GM18858 (cell line): ENCODE data around the gene PIEZO1.

Experiments used
- ATAC-seq: cut with Tn5 transposase; IDR thresholded peaks from one replicate; pipeline ENCODE4 v1.9.1; 2021; ENCODE audit not compliant: unreplicated experiment

PIEZO1 gene

GRCh38 chr16:88738151-88739084 lies 46.6 kb downstream of the PIEZO1 start:
- ATAC-seq = no peak

DNA sequence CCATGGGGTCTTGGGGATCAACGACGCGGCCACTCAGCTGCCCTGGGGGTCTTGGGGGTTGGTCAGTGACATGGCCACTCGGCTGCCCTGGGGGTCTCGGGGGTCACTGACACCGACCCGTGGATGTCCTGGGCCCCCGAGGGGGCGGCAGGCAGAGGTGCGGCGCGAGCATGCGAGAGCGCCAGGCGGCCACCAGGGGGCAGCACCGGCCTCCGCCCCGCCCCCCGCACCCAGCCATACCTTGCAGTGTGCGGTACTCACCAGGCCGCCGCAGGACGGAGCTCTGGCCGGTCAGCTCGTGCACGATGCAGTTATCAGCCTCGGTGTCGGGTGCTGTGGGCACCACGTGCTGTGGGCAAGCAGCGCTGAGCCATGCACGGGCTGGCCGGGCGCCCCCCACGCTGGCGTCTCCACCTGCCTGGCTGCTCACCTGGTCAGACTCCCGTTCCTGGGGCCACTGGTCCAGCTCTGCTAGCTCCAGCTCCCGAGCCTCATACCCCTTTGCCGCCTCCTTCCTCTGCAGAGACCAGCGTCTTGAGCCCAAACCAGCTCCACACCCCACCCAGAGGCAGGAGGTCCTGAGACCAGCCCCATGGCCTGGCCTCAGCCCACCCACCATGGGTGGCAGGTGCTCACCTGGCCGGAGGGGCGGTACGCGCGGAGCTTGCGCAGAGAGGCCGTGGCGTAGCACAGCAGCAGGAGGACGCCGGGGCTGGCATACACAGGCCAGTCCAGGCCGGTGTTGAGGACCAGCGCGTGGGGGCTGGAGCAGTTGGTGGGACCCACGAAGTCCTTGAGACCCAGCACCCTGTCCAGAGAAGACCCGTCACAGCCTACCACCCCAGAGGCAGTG lies 47.5 kb downstream of the PIEZO1 start:
- ATAC-seq = no peak

GRCh38 chr16:88736496-88736895 lies 48.5 kb downstream of the PIEZO1 start:
- ATAC-seq = no peak

- ATAC-seq = no peak
Observed at GRCh38 chr16:88736088-88736487, 48.9 kb downstream of the PIEZO1 start.

DNA sequence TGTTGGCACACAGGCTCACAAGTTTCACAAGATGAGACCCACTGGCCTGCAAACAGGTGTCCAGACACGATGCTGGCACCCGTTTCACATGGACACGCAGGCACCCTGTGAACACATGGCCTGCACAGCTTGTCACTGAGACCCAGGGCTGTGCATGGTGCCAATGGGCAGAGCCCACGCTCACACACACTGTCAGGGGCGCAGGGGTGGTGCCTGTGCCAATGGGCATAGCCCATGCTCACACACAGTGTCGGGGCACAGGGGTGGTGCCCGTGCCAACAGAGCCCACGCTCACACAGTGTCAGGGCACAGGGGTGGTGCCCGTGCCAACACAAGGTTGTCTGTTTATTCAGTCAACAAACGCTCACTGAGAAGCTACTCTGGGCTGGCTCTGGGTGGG lies 49.4 kb downstream of the PIEZO1 start:
- ATAC-seq = no peak

DNA sequence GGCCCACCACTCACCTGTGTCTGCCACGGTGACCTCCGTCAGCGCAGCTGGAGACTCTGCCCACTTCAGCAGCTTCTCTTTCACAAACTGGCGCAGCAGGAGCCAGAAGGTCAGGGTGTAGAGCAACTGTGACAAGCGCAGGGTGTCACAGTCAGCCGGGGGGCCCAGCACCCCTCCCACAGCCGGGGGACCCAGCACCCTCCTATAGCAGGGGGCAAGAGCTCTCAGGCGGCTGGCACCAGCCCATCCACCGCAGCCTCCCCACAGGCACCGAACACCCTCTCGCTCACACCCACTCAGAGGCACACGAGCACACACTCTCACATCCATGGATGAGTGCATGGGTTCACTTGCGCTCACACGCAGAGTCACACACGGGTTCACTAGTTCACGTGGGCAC lies 49.9 kb downstream of the PIEZO1 start:
- ATAC-seq = no peak

- no peak for ATAC-seq
Observed at GRCh38 chr16:88734361-88734728, 50.7 kb downstream of the PIEZO1 start.

GRCh38 chr16:88733630-88734360 lies 51.2 kb downstream of the PIEZO1 start:
- no peak for ATAC-seq

DNA sequence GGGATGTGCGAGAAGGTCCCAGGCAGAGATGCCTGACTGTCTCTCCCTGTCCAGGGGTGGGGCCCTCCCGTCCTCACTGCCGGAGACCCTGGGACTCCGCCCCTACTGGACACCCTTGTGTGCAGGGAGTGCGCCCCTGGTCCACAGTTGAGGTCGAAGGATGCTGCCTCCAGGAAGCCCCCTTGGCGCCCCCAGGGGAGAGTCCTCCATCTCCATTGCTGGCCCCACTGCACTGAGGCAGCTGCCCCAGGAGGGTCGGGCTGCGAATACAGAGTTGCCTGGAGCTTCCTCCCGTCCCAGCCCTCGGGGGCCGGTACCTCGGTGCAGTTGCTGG lies 52.1 kb downstream of the PIEZO1 start:
- ATAC-seq = no peak

GRCh38 chr16:88732172-88732960 lies 52.7 kb downstream of the PIEZO1 start:
- no peak for ATAC-seq

- no peak for ATAC-seq
Observed at GRCh38 chr16:88731699-88732098, 53.3 kb downstream of the PIEZO1 start.

- no peak for ATAC-seq
Observed at GRCh38 chr16:88730632-88731607, 54.1 kb downstream of the PIEZO1 start.

DNA sequence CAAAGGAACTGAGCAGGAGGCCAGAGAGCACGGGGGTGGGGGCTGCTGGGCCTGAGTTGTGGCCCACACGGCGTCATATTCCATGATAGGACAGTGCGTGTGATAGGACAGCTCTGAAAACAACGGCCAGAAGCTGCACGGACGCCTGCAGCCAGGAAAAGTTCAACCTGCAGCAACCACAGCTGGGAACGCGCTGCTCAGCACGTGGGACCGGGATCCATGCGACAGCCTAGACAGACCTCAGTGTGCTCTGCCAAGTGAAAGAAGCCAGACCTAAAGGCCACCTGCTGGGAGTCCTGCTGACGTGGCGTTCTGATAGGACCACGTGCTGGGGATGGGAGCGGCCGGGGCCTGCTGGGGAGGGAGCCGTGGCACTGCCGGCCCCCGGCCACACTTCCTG lies 57.1 kb downstream of the PIEZO1 start:
- ATAC-seq = no peak

DNA sequence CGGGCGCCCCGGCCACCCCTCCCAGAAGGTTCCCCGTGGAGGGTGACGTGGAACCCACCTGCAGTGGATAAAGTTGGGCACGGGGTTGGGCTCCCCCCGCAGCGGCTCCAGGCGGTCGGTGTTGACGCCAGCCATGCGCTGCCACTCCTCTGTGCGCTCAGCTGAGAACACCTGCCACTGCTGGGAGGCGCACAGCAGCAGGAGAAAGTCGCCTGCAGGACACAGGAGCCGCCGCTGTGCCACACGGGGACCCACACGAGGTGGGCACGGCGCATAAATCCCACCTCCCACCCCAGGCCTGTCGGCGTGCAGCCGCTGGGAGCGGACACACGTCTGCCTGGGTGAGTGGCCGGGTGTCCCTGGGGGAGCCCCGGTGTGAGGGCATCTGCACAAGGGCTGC lies 58.0 kb downstream of the PIEZO1 start:
- no peak for ATAC-seq

DNA sequence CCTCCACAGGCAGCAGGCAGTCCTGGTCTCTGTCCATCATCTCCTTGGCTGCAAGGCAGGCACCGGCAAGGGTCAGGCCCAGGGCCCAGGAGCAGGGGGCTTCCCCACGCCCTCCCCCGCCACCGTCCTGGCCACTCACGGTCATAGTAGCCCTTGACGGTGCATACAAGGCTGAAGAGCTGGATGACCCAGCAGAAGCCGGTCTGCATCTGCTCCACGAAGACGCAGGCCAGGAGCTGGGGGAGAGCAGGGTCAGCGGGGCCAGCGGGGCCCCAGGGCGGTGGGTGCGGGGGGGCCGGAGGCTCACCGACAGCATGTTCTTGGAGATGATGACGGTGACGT lies 58.6 kb downstream of the PIEZO1 start:
- no peak for ATAC-seq

GRCh38 chr16:88725609-88726407 lies 59.2 kb downstream of the PIEZO1 start:
- ATAC-seq = no peak

- no peak for ATAC-seq
Observed at GRCh38 chr16:88724855-88725555, 60.0 kb downstream of the PIEZO1 start.

DNA sequence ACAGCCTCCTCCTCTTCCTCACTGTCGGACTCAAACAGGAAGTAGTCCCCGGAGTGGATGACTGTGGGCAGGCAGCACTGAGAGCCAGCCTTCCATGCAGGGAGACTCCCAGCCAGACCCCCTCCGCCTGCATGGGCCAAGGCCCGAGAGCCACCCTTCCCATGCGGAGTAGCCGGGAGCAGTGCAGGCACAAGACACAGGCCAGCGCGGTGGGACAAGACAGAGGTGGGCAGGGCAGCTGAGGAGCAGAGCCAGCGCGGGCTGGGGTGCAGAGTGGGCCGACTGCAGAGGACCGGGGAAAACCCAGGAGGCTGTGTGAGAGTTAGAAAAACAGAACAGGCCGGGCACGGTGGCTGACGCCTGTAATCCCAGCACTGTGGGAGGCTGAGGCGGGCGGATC lies 61.1 kb downstream of the PIEZO1 start:
- ATAC-seq = no peak
